Measurements from ENCODE around the gene KRT15. TPM values are rescaled to one million over a fixed set of nuclear protein-coding genes. Genes with fewer than 3 reads are reported as not detected.

KRT15 gene
- total and polyA plus RNA-seq, 7 experiments from 2014 or later: not detected

DNA sequence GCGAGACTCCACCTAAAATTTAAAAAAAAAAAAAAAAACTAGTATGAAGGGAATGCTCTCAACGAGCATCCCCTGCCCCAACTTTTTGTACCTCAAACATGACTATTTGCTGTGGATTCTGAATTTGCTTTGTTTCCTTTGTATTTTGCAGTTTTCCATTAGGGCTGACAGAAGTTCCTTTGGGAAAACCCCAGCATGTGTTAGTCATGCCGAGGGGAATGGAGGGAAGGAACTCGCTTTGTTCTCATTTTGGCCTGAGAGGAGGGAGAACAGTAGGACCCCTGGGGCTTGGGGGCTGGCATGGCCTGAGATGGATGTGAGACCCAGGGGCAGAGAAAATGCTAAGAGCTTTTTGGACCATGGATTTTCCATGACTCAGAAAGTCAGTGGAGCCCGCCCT, 32.7 kb upstream of the KRT15 start:
- no peak for ATAC-seq
- ChIA-PET POLR2A (no interaction called here), CTCF (interaction anchor here (0.6 to 5.7 kb wide), 5 partner anchors 16 to 1140 kb away, joined by 3 to 69 read pairs (median 16); no protein-coding TSS in a partner anchor)
- no peaks in the 10 kb centered on the region for H3K36me3 ChIP-seq (ENCODE audit: control insufficient read depth in 2 of 3, insufficient read depth in 3 of 3, low read length in 3 of 3)
- no peaks in the 10 kb centered on the region for H3K9me3 ChIP-seq (ENCODE audit: control insufficient read depth in 2 of 3, low read length in 3 of 3)
- no peak overlapping the region for H3K4me3 ChIP-seq (ENCODE audit: low read length)
- Mint-ChIP-seq H3K9me3 (peaks cover 0 to 7% (median 1%) of the 10 kb centered on the region in 11 donors), H3K36me3 (peaks cover 0 to 5% (median 0%) of the 10 kb centered on the region in 5 donors), H3K27me3 (peaks cover 4 to 20% (median 12%) of the 10 kb centered on the region in 5 donors), H3K4me1 (peaks cover 8 to 18% (median 14%) of the 10 kb centered on the region in 7 donors), H3K27ac (no peak overlapping the region), H3K4me3 (no peak overlapping the region)
- peaks cover 10 to 17% of the 10 kb centered on the region in 2 donors for H3K4me1 ChIP-seq (ENCODE audit: control insufficient read depth in 2 of 2, insufficient read depth in 2 of 2, low read length in 2 of 2)
- H3K27me3 ChIP-seq (ENCODE audit: control insufficient read depth in 2 of 2, insufficient read depth in 2 of 2, low read length in 2 of 2): no peaks in the 10 kb centered on the region
- DNase-seq: no peak
- H3K27ac ChIP-seq (ENCODE audit: low read depth, low read length): no peak overlapping the region
- intact Hi-C loops (cut with micrococcal nuclease): no loop called here

DNA sequence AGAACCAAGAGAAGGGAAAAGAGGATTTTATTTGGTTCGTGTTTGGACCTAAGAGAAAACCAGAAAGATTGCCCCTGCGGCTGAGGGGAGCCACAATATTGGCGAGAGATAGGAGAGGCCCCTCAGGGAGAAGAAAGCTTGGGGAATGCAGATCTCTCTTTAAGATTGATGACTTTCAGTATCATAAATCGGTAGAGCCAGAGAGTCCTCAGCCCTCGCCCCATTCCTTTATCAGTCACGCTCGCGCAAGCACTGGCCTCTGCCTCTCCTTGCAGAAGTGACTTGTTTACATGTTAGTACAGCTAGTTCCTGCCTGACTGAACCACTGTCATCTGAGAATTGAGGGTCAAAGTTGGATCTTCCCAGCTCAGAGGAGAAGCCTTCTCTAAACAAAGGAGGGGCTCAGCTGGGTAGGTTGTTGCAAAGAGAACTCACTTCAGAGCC, 30.9 kb upstream of the KRT15 start:
- DNase-seq (no peak), ATAC-seq (no peak)
- Histone ChIP-seq H3K27ac (ENCODE audit: low read depth, low read length) (no peak overlapping the region), H3K4me1 (ENCODE audit: control insufficient read depth in 2 of 2, insufficient read depth in 2 of 2, low read length in 2 of 2) (peaks cover 10 to 17% of the 10 kb centered on the region in 2 donors), H3K9me3 (ENCODE audit: control insufficient read depth in 2 of 3, low read length in 3 of 3) (no peaks in the 10 kb centered on the region), H3K27me3 (ENCODE audit: control insufficient read depth in 2 of 2, insufficient read depth in 2 of 2, low read length in 2 of 2) (no peaks in the 10 kb centered on the region), H3K36me3 (ENCODE audit: control insufficient read depth in 2 of 3, insufficient read depth in 3 of 3, low read length in 3 of 3) (no peaks in the 10 kb centered on the region), H3K4me3 (ENCODE audit: low read length) (no peak overlapping the region)
- intact Hi-C loops (cut with micrococcal nuclease): loop anchor here (1.0 to 2.0 kb wide), 9 partner anchors 29 to 745 kb away; no protein-coding TSS in a partner anchor
- Mint-ChIP-seq H3K9me3 (peaks cover 0 to 7% (median 1%) of the 10 kb centered on the region in 11 donors), H3K4me3 (peak overlapping the region in 7 of 10 donors; percentile 52 to 77 (median 72)), H3K27ac (peak overlapping the region; percentile 13 to 85 (median 73)), H3K27me3 (peaks cover 4 to 13% (median 12%) of the 10 kb centered on the region in 5 donors), H3K36me3 (peaks cover 0 to 5% (median 0%) of the 10 kb centered on the region in 5 donors), H3K4me1 (peaks cover 8 to 18% (median 14%) of the 10 kb centered on the region in 7 donors)
- POLR2A ChIA-PET: interaction anchor here (0.7 to 2.6 kb wide), 5 partner anchors 113 to 241 kb away, joined by 3 to 11 read pairs (median 5); partner anchors contain the start of gene EIF1
- CTCF ChIA-PET: interaction anchor here (0.5 to 5.7 kb wide), 30 partner anchors 8 to 693 kb away, joined by 3 to 69 read pairs (median 5); partner anchors contain the start of gene KRT36

DNA sequence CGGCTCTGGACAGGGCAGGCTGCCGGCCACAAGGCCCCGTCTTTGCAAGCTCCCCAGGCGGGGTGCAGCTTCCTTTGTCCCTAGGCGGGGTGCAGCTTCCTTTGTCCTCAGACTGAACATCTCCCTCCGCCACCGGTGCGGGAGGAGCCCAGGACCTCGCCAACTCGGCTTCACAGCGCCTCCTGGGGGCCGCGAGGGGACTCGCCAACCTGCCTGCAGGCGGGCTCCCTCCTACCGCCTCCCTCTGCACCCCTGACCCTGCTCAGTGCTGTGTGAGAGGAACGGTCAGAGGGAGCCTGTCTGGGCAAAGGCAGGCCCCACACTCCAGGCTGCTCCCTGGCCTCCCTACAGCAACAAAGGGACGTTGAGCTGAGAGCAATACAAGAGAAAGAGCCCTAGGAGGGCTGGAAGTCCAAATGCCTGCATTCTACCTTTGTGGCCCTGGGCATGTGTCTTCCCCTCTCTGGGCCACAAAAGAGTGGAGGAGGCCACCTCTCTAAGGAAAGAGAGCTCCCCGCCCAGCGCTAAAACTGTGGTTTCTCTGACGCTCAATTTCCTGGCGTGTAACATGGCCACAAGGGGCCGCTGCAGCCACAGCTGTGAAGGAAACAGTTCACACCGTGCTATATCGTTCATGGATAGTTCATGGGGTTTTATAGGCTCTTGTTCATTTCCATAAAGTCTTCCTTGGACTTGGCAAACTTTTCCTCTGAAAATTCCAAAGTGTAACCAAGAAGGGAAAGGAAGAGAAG, 30.3 kb upstream of the KRT15 start:
- intact Hi-C loops (cut with micrococcal nuclease): loop anchor here (1.0 to 2.0 kb wide), 10 partner anchors 30 to 745 kb away; no protein-coding TSS in a partner anchor
- Mint-ChIP-seq H3K27ac (peak overlapping the region; percentile 13 to 85 (median 73)), H3K4me1 (peaks cover 8 to 18% (median 14%) of the 10 kb centered on the region in 7 donors), H3K4me3 (peak overlapping the region; percentile 48 to 77 (median 68)), H3K27me3 (peaks cover 0 to 13% (median 8%) of the 10 kb centered on the region in 5 donors), H3K9me3 (peaks cover 0 to 7% (median 1%) of the 10 kb centered on the region in 11 donors), H3K36me3 (peaks cover 0 to 5% (median 0%) of the 10 kb centered on the region in 5 donors)
- ChIA-PET POLR2A (interaction anchor here (0.7 to 2.6 kb wide), 7 partner anchors 114 to 730 kb away, joined by 3 to 11 read pairs (median 3); partner anchors contain the start of gene EIF1), CTCF (interaction anchor here (0.6 to 5.7 kb wide), 35 partner anchors 7 to 692 kb away, joined by 3 to 69 read pairs (median 4); partner anchors contain the start of gene KRTAP16-1)
- Histone ChIP-seq H3K27me3 (ENCODE audit: control insufficient read depth in 2 of 2, insufficient read depth in 2 of 2, low read length in 2 of 2) (no peaks in the 10 kb centered on the region), H3K27ac (ENCODE audit: low read depth, low read length) (peak overlapping the region; percentile 37), H3K4me3 (ENCODE audit: low read length) (peak overlapping the region; percentile 43), H3K4me1 (ENCODE audit: control insufficient read depth in 2 of 2, insufficient read depth in 2 of 2, low read length in 2 of 2) (peaks cover 10 to 17% of the 10 kb centered on the region in 2 donors), H3K9me3 (ENCODE audit: control insufficient read depth in 2 of 3, low read length in 3 of 3) (no peaks in the 10 kb centered on the region), H3K36me3 (ENCODE audit: control insufficient read depth in 2 of 3, insufficient read depth in 3 of 3, low read length in 3 of 3) (no peaks in the 10 kb centered on the region)
- peak; percentile 94 for ATAC-seq
- peak; percentile 72 to 87 (median 82) for DNase-seq

DNA sequence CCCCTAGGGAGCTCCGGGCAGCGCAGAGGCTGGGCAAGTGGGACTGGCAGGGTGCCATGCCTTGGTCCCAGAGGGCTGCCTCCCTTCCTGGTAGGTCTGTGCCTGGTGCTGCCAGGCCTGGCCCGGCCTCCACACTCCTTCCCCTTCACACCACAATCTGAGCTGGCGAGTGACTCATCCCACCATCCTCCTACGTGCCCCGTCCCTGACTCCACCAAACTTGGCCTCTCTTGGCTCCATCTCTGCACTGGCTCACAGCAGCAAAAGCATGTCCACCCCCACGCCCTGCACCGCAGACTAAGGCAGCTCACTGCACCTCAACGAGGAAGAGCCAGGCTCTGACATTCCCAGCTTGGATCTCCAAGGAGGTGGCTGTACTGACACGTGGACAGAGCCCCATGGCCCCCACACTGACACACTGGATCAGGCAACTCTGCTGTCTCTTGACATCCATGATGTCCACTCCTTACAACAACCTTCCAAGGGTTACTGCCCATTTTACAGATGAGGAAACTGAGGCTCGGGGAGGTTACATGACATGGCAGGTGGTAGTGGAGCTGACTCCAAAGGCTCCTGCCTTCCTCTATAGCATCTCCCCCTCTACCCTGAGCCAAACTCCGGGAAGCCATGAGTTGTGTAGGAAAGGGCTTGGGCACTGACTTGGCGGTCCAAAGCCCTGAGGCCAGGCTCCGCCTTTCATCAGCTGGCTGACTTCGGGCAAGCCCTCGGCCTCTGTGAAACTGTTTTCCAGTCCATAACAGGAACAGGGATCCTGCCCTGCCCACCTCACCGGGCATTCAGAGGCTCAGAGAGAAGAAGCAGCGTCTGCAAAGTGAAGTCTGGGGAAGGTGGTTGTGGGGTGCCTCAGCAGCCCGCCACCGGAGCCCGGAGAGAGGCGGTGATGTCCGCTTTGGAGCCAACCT, 29.5 kb upstream of the KRT15 start:
- Mint-ChIP-seq H3K36me3 (peaks cover 0 to 5% (median 0%) of the 10 kb centered on the region in 5 donors), H3K4me3 (peak overlapping the region in 6 of 10 donors; percentile 52 to 77 (median 74)), H3K9me3 (peaks cover 0 to 7% (median 1%) of the 10 kb centered on the region in 11 donors), H3K27me3 (peaks cover 0 to 11% (median 5%) of the 10 kb centered on the region in 5 donors), H3K4me1 (peaks cover 8 to 18% (median 14%) of the 10 kb centered on the region in 7 donors), H3K27ac (peak overlapping the region in 2 of 9 donors; percentile 13 to 31)
- H3K27me3 ChIP-seq (ENCODE audit: control insufficient read depth in 2 of 2, insufficient read depth in 2 of 2, low read length in 2 of 2): no peaks in the 10 kb centered on the region
- peak overlapping the region; percentile 43 for H3K4me3 ChIP-seq (ENCODE audit: low read length)
- H3K36me3 ChIP-seq (ENCODE audit: control insufficient read depth in 2 of 3, insufficient read depth in 3 of 3, low read length in 3 of 3): no peaks in the 10 kb centered on the region
- peak; percentile 14 for ATAC-seq
- H3K27ac ChIP-seq (ENCODE audit: low read depth, low read length): no peak overlapping the region
- ChIA-PET POLR2A (interaction anchor here (0.7 to 2.6 kb wide), 3 partner anchors 140 to 729 kb away, joined by 3 to 11 read pairs (median 3); partner anchors contain the start of gene EIF1), CTCF (interaction anchor here (0.7 to 5.7 kb wide), 23 partner anchors 9 to 691 kb away, joined by 3 to 69 read pairs (median 6); partner anchors contain the start of gene KRTAP16-1)
- peaks cover 10 to 17% of the 10 kb centered on the region in 2 donors for H3K4me1 ChIP-seq (ENCODE audit: control insufficient read depth in 2 of 2, insufficient read depth in 2 of 2, low read length in 2 of 2)
- DNase-seq: peak in 1 of 9 donors; percentile 73
- intact Hi-C loops (cut with micrococcal nuclease): loop anchor here (1.0 to 2.0 kb wide), 2 partner anchors 31 to 226 kb away; no protein-coding TSS in a partner anchor
- H3K9me3 ChIP-seq (ENCODE audit: control insufficient read depth in 2 of 3, low read length in 3 of 3): no peaks in the 10 kb centered on the region

DNA sequence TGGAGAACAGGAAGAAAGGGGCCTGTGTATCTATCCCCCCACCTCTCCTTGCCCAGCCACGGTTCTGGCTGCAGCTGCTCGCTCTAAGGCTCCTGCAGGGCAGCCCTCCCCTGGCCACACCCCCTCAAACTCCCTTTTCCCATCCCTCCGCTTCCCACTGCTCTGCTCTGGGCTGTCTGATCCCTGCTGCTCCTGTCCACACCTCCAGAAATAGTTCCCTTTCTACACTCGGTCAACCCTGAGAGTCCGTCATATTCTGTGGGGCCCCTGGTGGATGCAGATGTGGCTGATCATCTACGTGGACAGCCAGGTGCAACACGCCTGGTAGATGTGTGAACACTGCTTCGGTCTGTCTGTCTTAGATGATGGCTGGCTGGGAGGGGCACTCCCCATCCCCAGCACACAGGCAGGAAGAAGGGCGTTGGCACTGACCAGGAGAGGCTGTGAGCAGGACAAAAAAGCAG, 28.7 kb upstream of the KRT15 start:
- no peaks in the 10 kb centered on the region for H3K27me3 ChIP-seq (ENCODE audit: control insufficient read depth in 2 of 2, insufficient read depth in 2 of 2, low read length in 2 of 2)
- Mint-ChIP-seq H3K27ac (peak overlapping the region in 1 of 9 donors; percentile 18), H3K4me3 (peak overlapping the region in 1 of 10 donors; percentile 19), H3K27me3 (peaks cover 0 to 10% (median 0%) of the 10 kb centered on the region in 5 donors), H3K4me1 (peaks cover 5 to 18% (median 10%) of the 10 kb centered on the region in 7 donors), H3K9me3 (peaks cover 0 to 7% (median 1%) of the 10 kb centered on the region in 11 donors), H3K36me3 (peaks cover 0 to 5% (median 0%) of the 10 kb centered on the region in 5 donors)
- no peaks in the 10 kb centered on the region for H3K9me3 ChIP-seq (ENCODE audit: control insufficient read depth in 2 of 3, low read length in 3 of 3)
- no peak overlapping the region for H3K27ac ChIP-seq (ENCODE audit: low read depth, low read length)
- no peak for ATAC-seq
- no peak for DNase-seq
- intact Hi-C loops (cut with micrococcal nuclease): no loop called here
- no peak overlapping the region for H3K4me3 ChIP-seq (ENCODE audit: low read length)
- H3K4me1 ChIP-seq (ENCODE audit: control insufficient read depth in 2 of 2, insufficient read depth in 2 of 2, low read length in 2 of 2): peaks cover 10 to 17% of the 10 kb centered on the region in 2 donors
- H3K36me3 ChIP-seq (ENCODE audit: control insufficient read depth in 2 of 3, insufficient read depth in 3 of 3, low read length in 3 of 3): no peaks in the 10 kb centered on the region
- ChIA-PET CTCF (interaction anchor here (3.9 to 5.7 kb wide), 3 partner anchors 101 to 639 kb away, joined by 31 to 69 read pairs (median 45); no protein-coding TSS in a partner anchor), POLR2A (no interaction called here)
